ENCODE results near the gene NADSYN1. TPM values are rescaled to one million over a fixed set of nuclear protein-coding genes. Genes with fewer than 3 reads are reported as not detected.

NADSYN1 gene
- total and polyA plus RNA-seq, 2 experiments from 2014 or later = 35.6 to 54.9 TPM

DNA sequence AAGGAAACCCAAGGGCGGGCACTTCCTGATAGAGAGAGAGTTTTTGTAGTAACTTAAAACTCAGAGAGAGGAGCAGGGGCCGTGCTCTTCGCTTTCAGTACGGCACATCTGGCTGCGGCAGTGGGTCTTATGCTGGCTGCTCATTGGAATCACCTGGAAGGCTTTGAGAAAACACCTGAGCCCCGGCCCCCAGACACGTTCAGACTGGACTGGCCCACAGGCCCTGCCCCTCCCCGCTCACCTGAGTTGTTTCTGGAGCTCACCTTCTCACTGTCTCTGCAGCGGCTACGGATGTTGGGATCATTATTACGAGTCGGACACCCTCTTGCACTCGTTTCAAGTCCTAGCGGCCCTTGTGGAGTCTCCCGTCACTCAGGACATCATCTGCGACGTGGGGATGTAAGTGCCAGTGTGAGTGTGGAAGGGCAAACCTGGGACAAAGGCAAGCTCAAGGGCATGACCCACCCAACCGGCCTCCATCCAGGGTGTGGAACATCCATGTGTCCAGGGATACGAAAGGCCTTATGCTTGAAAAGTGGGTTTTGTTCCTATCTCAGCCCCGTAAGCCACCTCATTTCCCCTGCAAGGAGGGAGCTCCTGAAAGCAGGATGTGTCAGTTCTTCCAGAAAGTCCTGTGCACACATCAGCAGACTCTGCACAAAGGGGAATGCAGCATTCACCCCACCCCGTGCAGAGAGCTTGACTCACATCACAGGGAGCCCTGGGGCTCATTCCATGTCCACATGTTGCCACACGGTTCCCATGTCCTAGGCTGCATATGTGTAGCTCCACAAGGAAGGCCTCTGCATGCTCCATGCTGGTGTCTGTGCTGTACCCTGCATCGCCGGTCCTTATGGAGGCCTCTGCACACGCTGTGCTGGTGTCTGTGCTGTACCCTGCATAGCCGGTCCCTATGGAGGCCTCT, 5.4 kb downstream of the NADSYN1 start:
- TF ChIP-seq CREB1 (CRISPR knock-in tag; IDR thresholded peaks at IDR 0.05; ENCODE audit: low read depth) (no peak), ZNF114 (CRISPR knock-in tag; IDR thresholded peaks at IDR 0.05) (no peak), NANOG (IDR thresholded peaks at IDR 0.05; ENCODE audit: borderline replicate concordance) (no peak), ZNF331 (CRISPR knock-in tag; IDR thresholded peaks at IDR 0.05; ENCODE audit: low read depth) (no peak), JUNB (IDR thresholded peaks at IDR 0.05; ENCODE audit: unreplicated experiment) (no peak), EZH2phosphoT487 (IDR thresholded peaks at IDR 0.05; ENCODE audit: unreplicated experiment) (no peak), POLR2AphosphoS5 (IDR thresholded peaks at IDR 0.05; ENCODE audit: low read depth) (no peak)
- TF ChIP-seq, protein P1, sequence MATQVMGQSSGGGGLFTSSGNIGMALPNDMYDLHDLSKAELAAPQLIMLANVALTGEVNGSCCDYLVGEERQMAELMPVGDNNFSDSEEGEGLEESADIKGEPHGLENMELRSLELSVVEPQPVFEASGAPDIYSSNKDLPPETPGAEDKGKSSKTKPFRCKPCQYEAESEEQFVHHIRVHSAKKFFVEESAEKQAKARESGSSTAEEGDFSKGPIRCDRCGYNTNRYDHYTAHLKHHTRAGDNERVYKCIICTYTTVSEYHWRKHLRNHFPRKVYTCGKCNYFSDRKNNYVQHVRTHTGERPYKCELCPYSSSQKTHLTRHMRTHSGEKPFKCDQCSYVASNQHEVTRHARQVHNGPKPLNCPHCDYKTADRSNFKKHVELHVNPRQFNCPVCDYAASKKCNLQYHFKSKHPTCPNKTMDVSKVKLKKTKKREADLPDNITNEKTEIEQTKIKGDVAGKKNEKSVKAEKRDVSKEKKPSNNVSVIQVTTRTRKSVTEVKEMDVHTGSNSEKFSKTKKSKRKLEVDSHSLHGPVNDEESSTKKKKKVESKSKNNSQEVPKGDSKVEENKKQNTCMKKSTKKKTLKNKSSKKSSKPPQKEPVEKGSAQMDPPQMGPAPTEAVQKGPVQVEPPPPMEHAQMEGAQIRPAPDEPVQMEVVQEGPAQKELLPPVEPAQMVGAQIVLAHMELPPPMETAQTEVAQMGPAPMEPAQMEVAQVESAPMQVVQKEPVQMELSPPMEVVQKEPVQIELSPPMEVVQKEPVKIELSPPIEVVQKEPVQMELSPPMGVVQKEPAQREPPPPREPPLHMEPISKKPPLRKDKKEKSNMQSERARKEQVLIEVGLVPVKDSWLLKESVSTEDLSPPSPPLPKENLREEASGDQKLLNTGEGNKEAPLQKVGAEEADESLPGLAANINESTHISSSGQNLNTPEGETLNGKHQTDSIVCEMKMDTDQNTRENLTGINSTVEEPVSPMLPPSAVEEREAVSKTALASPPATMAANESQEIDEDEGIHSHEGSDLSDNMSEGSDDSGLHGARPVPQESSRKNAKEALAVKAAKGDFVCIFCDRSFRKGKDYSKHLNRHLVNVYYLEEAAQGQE (IDR thresholded peaks at IDR 0.05; ENCODE audit: unreplicated experiment) = no peak
- TF ChIP-seq, protein P2, sequence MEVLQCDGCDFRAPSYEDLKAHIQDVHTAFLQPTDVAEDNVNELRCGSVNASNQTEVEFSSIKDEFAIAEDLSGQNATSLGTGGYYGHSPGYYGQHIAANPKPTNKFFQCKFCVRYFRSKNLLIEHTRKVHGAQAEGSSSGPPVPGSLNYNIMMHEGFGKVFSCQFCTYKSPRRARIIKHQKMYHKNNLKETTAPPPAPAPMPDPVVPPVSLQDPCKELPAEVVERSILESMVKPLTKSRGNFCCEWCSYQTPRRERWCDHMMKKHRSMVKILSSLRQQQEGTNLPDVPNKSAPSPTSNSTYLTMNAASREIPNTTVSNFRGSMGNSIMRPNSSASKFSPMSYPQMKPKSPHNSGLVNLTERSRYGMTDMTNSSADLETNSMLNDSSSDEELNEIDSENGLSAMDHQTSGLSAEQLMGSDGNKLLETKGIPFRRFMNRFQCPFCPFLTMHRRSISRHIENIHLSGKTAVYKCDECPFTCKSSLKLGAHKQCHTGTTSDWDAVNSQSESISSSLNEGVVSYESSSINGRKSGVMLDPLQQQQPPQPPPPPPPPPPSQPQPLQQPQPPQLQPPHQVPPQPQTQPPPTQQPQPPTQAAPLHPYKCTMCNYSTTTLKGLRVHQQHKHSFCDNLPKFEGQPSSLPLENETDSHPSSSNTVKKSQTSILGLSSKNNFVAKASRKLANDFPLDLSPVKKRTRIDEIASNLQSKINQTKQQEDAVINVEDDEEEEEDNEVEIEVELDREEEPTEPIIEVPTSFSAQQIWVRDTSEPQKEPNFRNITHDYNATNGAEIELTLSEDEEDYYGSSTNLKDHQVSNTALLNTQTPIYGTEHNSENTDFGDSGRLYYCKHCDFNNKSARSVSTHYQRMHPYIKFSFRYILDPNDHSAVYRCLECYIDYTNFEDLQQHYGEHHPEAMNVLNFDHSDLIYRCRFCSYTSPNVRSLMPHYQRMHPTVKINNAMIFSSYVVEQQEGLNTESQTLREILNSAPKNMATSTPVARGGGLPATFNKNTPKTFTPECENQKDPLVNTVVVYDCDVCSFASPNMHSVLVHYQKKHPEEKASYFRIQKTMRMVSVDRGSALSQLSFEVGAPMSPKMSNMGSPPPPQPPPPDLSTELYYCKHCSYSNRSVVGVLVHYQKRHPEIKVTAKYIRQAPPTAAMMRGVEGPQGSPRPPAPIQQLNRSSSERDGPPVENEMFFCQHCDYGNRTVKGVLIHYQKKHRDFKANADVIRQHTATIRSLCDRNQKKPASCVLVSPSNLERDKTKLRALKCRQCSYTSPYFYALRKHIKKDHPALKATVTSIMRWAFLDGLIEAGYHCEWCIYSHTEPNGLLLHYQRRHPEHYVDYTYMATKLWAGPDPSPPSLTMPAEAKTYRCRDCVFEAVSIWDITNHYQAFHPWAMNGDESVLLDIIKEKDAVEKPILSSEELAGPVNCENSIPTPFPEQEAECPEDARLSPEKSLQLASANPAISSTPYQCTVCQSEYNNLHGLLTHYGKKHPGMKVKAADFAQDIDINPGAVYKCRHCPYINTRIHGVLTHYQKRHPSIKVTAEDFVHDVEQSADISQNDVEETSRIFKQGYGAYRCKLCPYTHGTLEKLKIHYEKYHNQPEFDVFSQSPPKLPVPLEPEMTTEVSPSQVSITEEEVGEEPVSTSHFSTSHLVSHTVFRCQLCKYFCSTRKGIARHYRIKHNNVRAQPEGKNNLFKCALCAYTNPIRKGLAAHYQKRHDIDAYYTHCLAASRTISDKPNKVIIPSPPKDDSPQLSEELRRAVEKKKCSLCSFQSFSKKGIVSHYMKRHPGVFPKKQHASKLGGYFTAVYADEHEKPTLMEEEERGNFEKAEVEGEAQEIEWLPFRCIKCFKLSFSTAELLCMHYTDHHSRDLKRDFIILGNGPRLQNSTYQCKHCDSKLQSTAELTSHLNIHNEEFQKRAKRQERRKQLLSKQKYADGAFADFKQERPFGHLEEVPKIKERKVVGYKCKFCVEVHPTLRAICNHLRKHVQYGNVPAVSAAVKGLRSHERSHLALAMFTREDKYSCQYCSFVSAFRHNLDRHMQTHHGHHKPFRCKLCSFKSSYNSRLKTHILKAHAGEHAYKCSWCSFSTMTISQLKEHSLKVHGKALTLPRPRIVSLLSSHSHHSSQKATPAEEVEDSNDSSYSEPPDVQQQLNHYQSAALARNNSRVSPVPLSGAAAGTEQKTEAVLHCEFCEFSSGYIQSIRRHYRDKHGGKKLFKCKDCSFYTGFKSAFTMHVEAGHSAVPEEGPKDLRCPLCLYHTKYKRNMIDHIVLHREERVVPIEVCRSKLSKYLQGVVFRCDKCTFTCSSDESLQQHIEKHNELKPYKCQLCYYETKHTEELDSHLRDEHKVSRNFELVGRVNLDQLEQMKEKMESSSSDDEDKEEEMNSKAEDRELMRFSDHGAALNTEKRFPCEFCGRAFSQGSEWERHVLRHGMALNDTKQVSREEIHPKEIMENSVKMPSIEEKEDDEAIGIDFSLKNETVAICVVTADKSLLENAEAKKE (CRISPR knock-in tag; IDR thresholded peaks at IDR 0.05) = no peak
- TF ChIP-seq, protein P3, sequence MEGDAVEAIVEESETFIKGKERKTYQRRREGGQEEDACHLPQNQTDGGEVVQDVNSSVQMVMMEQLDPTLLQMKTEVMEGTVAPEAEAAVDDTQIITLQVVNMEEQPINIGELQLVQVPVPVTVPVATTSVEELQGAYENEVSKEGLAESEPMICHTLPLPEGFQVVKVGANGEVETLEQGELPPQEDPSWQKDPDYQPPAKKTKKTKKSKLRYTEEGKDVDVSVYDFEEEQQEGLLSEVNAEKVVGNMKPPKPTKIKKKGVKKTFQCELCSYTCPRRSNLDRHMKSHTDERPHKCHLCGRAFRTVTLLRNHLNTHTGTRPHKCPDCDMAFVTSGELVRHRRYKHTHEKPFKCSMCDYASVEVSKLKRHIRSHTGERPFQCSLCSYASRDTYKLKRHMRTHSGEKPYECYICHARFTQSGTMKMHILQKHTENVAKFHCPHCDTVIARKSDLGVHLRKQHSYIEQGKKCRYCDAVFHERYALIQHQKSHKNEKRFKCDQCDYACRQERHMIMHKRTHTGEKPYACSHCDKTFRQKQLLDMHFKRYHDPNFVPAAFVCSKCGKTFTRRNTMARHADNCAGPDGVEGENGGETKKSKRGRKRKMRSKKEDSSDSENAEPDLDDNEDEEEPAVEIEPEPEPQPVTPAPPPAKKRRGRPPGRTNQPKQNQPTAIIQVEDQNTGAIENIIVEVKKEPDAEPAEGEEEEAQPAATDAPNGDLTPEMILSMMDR (conservative IDR thresholded peaks at IDR 0.05; ENCODE audit: low read depth in 2 of 2) = no peak
- Mint-ChIP-seq H3K4me1 (peaks cover 18% of the 10 kb centered on the region), H3K36me3 (ENCODE audit: low read depth) (peaks cover 46% of the 10 kb centered on the region), H3K27me3 (ENCODE audit: insufficient read depth, low read depth, poor library complexity) (peaks cover 8% of the 10 kb centered on the region), H3K27ac (no peak overlapping the region), H3K4me3 (no peak overlapping the region), H3K9me3 (no peaks in the 10 kb centered on the region)
- no peaks in the 10 kb centered on the region for H3F3A ChIP-seq (replicated peaks; ENCODE audit: low read depth)
- H4K20me1 ChIP-seq (replicated peaks; ENCODE audit: insufficient read depth) = peaks cover 6% of the 10 kb centered on the region; the same call in 1 of the 2 replicates
- H3K79me2 ChIP-seq (replicated peaks; ENCODE audit: insufficient read depth) = peaks cover 13% of the 10 kb centered on the region
- H3K36me3 ChIP-seq (ENCODE audit: insufficient read depth) = peaks cover 13% of the 10 kb centered on the region
- no peak overlapping the region for H2AFZ ChIP-seq
- no peaks in the 10 kb centered on the region for H3K27me3 ChIP-seq (ENCODE audit: insufficient read depth)
- no peak overlapping the region for H3K4me2 ChIP-seq
- H3K9me2 ChIP-seq (ENCODE audit: insufficient read depth) = no peaks in the 10 kb centered on the region
- H3K27ac ChIP-seq (ENCODE audit: low read depth) = no peak overlapping the region
- H3K4me1 ChIP-seq (ENCODE audit: insufficient read depth) = peaks cover 4% of the 10 kb centered on the region; the same call in 1 of the 2 replicates
- H3K4me3 ChIP-seq = no peak overlapping the region
- DNase-seq (ENCODE audit: low spot score) (no peak), ATAC-seq (no peak)

Data from GM23338 (cell line).